Stimulated activated CD4-positive, alpha-beta T cell treated with anti-CD3 and anti-CD28 coated beads, Interleukin-4, amount 100 ng/mL, for 4 hours (primary cell): ENCODE data around the gene OR5H15.
"Not testable (repeated sequence)": the region's sequence is repeated elsewhere in the genome, so short reads cannot be mapped to it uniquely, and the experiment has no call there.

Experiments
- DNase-seq, 2 experiments: peaks; one replicate each; pipeline ENCODE4 v3.0.0-alpha.2; 2020

OR5H15 gene

GRCh38 chr3:98166396-98166795, at the start of gene OR5H15:
Gene OR5H15 (plus strand): TSS chr3:98166696. CDS start chr3:98168700, 2,004 bp downstream.
- no peak for DNase-seq

DNA sequence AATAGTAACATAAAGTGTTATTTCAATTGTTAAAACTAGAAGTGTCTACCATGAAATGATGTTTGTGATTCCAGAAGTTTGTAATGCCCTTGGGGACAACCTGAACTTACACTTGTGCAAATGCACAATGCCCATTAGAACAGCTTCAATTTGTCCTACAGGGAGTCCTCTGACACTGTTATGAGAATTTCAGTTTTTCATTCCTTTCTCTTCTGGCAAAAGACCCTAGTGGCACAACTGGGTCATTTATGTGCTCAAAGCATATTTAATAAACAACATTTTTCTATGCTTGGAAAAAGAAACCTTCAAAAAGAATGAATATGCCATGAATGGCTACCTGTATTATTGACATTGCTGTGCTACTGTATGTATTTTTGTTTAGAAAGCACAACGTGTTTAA, 36.1 kb upstream of the OR5H15 start, which contains the start of gene OR5H1:
Gene OR5H1, plus strand, starts transcription at position 301 of the 400 bp plus-strand sequence. CDS start 1,977 bp downstream, outside the sequence.
- no peak for DNase-seq

DNA sequence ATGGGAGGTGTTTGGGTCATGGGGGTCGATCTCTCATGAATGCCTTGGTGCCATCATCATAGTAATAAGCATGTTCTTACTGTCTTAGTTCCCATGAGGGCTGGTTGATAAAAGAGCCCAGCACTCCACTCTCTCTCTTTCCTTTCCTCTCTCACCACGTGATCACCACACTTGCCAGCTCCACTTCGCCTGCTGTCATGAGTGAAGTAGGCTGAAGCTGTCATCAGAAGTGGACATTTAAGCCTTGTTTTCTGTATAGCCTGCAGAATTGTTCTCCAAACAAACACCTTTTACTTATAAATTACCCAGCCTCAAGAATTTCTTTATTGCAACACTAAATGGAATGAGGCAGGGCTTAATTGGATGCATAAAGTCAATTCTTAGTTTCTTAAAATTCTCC, 29.9 kb upstream of the OR5H15 start:
- DNase-seq: no peak

DNA sequence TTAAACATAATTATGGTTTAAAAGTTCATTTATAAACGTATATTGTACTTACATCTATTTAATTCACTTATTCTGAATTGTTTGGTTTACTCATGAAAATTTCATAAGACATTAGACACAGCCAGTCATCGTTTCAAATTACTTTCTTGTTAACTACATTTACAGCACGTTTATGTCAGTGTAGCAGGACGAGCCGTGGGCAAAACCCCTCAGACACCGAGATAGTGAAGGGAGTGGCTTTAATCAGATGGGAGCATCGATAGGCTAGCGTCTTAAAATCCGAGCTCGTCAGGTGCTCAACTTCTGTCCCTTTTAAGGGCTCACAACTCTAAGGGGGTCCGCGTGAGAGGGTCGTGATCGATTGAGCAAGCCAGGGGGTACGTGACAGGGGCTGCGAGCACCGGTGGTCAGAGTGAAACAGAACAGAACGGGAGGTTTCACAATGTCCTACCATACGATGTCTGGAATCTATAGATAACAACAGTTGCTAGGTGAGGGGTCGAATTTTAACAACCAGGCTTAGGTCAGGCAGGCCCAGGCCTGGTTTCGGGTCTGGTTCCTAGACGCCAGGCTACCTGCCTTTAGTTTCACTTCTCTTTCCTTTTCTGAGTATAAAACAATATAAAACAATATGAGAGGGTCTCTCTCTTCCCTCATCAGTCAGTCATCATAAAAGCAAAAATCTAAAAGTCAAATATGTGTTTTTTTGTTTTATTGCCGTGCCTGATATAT, 28.5 kb upstream of the OR5H15 start:
- DNase-seq: not testable (repeated sequence)

- DNase-seq: no peak
Measured at GRCh38 chr3:98140531-98140930, 26.0 kb upstream of the OR5H15 start.

GRCh38 chr3:98147179-98147578, 19.3 kb upstream of the OR5H15 start, which contains the start of gene OR5H14:
Gene OR5H14 (plus strand): TSS chr3:98147479. CDS start chr3:98149386, 1,907 bp downstream.
- DNase-seq: no peak

DNA sequence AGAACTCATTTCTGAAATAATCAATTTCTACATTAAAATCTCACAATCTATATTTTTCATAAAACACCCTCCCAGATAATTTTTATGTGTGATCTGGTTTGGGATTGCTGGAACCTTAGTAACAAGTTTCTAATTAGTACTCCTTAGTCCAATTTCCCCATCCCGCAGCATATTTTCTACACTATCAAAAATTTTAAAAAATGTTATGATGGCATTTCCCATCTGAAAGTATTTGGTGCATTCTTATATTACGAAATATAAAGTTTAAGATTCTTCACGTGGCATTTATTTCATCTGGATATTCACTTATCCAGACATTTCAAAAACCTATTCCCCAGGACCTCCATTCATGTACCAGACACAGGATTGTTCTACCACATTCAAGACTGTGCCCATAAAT, 17.7 kb upstream of the OR5H15 start:
- DNase-seq: no peak

GRCh38 chr3:98149456-98149855, 17.0 kb upstream of the OR5H15 start:
- DNase-seq: not testable (repeated sequence)

DNA sequence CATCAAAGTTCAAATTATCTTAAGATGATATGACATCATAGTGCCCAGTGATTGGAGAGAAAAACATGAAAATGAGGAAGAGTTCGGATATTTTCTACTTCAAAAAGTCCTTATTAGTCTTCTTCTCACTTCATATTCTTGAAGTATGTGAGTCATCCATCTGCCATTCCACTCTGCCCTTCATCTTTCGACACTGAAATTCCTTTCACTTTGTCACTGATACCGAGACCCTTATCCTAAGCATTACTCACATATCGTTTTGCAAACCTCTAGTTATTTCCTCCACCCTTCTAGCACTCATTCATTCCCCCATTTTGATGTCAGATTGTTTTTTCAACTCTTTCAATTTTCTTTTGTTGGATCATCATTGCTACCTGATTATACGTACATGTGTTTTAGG, 15.3 kb upstream of the OR5H15 start:
- no peak for DNase-seq

DNA sequence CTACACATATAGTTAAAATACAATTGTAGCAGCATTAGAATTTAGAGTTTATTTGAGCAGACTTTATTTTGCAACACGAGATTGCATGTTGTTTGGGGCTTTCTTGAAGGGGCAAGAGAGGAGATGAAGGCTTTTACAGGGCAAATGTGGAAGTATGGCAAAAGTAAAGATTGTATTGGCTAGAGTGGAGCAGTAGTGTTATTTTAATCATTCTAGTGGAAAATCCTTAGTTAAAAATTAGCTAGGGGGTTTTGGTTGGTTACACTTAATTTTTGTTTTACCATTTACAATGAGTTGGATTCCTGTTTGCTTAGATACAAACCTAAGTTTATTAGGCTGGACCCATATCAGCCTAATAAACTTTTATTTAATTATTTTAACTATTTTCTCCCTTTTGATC, 4.6 kb downstream of the OR5H15 start:
- DNase-seq: no peak

DNA sequence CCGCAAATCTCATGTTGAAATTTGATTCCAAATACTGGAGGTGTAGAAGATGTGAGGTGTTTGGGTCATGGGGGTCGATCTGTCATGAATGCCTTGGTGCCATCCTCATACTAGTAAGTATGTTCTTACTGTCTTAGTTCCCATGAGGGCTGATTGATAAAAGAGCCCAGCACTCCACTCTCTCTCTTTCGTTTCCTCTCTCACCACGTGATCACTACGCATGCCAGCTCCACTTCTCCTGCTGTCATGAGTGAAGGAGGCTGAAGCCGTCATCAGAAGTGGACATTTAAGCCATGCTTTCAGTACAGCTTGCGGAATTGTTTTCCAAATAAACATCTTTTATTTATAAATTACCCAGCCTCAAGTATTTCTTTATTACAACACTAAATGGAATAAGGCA, 6.1 kb downstream of the OR5H15 start:
- DNase-seq: no peak

DNA sequence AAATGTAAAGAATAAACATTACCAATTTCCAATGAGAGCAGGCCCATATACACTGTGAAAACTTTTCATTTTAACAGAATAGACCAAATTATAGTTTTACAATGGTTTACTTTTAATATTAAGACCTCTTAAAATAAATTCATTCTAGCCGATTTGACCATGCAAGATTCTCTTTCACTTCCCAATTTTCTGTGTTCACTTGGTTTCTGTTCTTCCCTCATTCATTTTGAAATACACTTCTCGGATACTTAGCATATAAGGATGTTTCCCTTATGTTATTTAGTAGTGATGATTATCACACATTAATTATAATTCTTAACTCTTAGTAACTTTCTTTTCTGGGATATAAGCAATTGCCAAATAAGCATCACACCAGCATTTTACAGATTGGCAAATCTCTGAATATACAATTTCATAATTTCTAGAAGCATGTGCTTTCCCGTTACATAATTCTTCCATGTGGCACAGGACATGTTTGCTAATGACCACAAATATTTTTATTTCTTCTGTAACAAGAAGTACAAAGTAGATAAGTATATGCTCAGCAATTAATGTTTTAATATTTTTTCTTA, 13.9 kb downstream of the OR5H15 start:
- no peak for DNase-seq

DNA sequence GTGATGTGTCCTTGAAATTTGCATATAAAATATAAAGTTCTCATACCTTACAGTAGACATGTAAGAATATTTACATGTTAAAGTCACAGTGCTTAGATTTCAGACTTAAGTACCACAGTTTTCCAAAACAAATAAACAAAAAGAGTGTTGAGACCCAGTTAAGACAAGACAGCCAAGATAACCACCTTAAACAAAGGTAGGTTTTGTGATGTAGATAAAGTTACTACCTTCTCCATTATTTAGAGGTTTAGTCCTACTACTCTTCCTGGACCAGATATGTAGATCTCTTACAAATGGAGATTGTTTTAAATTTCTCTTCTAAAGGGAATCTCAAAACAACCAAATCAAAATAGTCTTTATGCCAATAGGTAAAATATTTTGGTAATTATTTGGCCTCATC, 15.7 kb downstream of the OR5H15 start:
- DNase-seq: no peak

DNA sequence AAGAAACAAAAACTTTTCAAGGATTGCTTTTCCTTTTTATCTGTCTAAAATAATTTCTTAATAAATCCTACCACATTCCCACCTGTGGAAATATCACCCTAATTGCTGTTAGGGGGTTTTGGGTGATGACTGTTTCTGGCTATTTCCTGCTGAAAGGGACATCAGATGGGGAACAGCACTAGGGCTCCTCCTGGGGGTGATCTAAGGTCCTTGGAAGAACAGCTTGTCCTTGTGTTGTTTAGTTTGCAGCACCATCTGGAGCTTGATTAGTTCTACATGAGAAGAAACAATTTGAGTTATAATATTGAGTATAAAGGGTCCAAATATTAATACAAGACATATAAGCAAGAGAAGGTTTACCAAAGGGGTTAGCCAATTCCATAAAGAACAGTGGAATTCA, 18.7 kb downstream of the OR5H15 start:
- no peak for DNase-seq

GRCh38 chr3:98188545-98188944, 22.0 kb downstream of the OR5H15 start:
- DNase-seq: no peak

- DNase-seq: not testable (repeated sequence)
Measured at GRCh38 chr3:98190911-98191310, 24.4 kb downstream of the OR5H15 start.

DNA sequence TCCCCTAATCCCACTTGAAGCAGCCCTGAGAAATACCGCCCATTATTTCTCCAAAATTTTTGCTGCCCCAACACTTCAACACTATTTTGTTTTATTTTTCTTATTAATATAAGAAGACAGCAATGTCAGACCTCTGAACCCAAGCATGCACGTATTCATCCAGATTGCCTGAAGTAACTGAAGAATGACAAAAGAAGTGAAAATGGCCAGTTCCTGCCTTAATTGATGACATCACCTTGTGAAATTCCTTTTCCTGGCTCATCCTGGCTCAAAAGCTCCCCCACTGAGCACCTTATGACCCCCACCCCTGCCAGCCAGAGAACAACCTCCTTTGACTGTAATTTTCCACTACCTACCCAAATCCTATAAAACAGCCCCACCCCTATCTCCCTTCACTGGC, 29.8 kb downstream of the OR5H15 start:
- DNase-seq: not testable (repeated sequence)

GRCh38 chr3:98199020-98199419, 32.5 kb downstream of the OR5H15 start:
- no peak for DNase-seq

DNA sequence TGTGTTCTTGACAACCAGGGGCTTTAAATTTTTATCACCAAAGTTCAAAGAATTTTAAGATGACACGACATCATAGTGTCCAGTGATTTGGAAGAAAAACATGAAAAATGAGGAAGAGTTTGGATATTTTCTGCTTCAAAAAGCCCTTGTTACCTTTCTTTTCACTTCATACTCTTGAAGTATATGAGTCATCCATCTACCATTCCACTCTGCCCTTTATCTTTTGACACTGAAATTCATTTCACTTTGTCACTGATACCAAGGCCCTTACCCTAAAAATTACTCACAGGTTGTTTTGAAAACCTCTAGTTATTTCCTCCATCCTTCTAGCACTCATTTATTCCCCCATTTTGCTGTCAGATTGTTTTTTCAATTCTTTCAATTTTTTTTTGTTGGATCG, 42.7 kb downstream of the OR5H15 start:
- no peak for DNase-seq

DNA sequence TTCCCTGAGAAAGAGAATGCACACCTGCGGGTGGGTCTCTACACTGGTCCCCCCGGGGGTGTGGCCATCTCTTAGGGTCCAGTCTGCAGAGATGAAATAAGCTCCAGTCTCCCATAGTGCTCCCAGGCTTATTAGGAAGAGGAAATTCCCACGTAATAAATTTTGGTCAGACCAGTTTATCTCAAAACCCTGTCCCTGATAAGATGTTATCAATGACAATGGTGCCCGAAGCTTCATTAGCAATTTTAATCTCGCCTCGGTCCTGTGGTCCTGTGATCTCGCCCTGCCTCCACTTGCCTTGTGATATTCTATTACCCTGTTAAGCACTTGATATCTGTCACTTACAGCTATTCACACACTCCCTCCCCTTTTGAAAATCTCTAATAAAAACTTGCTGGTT, 46.8 kb downstream of the OR5H15 start:
- DNase-seq: no peak

GRCh38 chr3:98215051-98215450, 48.6 kb downstream of the OR5H15 start:
- DNase-seq: no peak
